Caki2 (cell line): Measurements from ENCODE around the gene CUZD1. TPM values are rescaled to one million over a fixed set of nuclear protein-coding genes. Genes with fewer than 3 reads are reported as not detected.

Experiments used
- DNase-seq: peaks from one replicate; pipeline ENCODE4 v3.0.0-alpha.2; 2015; ENCODE audit warnings: low read depth
- in situ Hi-C: cut with HindIII; loops from 2 replicates; pipeline ENCODE4 v1.10.0; 2016; ENCODE audit warnings: low sequenced_read_pairs, low pct_unique_long_range_greater_than_20kb, mixed read lengths
- total RNA-seq: library from RNA; depleted of rRNA; stranded (reverse); fragments of >200 nt; shearing (Covaris generic); gene quantifications from 2 replicates; pipeline ENCODE4 v1.2.3, GENCODE V29; 2014; ENCODE audit warnings: low replicate concordance; rRNA removed

The CUZD1 gene
- total RNA-seq, 1 experiment from 2014 or later = 2.5 TPM

DNA sequence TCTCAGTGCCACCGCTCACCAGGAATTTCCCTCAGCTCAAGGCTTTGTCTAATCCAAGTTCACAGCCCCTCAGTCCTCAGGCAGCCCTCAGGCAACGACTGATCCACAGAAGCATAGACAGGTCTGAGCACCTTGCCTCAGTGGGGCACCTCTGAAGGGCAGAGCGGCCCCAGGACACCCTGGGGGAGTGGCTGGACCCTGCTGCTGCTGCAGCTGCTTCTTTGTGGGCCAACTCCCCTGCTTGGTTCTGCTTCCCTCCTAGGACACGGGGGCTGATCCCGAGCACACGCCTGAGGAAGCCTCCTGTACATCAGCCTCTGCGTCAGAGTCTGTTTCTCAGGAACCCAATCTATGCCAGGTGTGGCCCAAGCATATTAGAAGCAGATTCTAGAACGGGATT lies 16.2 kb downstream of the CUZD1 start:
- in situ Hi-C loops = no loop called here
- no peak for DNase-seq

DNA sequence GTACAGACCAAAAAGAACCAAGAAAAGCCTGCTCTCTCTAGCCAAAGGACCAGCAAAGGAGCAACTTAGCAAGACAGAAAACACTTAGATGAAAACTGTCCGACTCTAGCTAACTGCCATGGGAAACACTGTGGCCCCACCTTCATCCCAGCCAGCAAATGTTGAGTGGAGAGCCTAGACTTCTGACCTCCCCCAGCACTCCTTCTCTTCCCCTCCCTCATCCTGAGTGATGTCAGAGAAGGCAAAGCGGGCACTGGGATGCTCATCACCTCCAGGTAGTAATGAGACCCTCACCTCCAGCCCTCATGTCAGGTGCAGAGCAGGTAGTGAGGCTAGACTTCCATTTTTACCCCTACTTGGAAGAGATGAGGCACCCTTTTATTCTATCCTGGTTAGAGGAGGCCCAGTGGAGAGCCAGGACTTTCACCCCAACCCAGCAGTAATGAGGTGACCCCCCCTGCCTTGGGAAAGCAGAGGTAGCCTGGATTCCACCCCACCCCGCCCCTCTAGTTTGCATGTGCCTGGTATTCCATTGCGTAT lies 16.9 kb downstream of the CUZD1 start:
- no peak for DNase-seq
- in situ Hi-C loops = no loop called here

DNA sequence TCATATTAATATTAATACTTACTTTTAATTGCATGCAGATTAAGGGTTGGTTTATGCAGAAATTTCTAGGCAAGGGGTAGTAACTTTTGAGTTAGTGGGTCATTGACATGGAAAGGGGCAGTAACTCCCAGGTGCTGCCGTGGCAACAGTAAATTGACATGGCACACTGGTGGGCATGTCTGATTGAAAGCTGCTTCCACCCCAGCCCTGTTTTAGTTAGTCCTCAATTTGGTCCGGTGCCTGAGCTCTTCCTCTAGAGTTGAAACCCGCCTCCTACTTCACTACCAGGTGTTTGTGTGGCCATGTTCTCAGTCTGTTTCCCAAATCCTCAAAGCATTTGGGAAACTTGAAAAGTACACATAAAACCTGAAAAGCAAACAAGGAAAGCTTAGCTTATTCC lies 18.4 kb downstream of the CUZD1 start:
- in situ Hi-C loops = no loop called here
- no peak for DNase-seq

DNA sequence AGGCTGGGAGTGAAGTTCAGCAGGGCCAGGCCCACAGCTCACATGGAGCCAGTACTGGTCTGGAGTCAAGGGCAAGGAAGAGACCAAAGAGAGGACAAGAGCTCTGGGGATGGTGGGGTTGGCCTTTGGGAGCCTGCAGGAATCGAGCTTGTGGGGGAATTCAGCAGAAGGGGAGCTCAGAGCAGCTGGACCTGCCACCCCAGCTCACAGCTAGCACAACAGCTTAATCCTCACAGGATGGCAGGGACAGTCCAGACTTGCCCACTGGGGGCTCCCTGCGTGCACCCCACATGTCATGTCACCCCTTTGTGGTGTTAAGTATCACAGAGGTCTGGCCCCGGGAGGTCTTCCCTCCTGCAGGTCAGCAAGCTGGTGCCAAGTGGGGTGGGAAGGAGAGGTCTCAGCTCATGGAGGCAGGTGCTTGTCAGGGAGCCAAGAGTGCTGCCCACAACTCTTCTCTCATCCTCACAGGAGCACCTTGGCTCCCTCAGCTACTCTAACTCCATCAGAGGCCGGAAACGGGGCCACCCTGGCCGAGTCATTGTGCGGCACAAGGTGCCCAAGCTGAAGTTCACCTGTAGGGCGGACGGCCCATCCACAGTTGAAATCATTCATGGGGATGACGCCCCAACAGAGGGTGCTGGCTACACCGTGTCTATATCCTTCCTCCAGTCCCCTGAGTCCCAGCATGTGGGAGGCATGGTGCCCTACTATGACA lies 22.5 kb downstream of the CUZD1 start:
- in situ Hi-C loops = no loop called here
- no peak for DNase-seq

DNA sequence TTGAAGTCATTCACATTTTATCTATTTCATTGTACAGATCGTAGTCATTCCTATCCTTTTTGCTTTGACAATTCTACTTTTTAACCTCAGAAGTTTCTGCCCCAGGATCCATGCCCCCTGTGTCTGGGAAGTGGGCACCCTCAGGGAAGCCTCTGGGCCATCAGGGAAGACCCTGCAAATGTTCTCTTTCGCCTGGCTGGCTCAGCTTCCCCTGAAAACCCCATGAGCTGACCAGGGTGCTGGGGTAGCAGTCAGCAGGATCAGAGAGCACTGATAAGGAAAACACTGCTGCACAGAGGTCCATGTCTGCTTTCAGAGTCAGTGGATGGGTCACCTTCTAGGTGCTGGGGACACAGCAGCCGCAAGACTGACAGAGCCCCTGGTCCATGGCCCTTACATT lies 23.8 kb downstream of the CUZD1 start:
- no peak for DNase-seq
- in situ Hi-C loops = no loop called here

DNA sequence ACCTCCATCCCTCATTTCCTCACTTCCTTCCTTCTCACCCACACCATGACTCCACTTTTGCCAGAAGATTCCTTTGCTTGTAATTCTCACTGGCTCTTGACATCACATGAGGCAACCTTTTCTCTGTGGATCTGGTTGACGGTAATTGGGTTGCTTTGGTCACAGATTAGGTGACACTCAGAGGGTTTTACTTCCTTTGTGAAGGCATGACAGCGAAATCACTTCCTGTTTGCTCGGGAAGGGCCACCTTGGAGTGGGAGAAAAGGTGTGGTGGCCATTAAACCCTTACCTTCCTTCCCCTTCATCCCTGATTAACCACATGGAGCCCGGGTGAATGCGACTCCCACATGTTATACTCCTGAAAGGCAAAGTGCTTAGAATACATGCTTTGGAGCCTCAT lies 30.2 kb downstream of the CUZD1 start:
- DNase-seq = no peak
- in situ Hi-C loops = no loop called here

DNA sequence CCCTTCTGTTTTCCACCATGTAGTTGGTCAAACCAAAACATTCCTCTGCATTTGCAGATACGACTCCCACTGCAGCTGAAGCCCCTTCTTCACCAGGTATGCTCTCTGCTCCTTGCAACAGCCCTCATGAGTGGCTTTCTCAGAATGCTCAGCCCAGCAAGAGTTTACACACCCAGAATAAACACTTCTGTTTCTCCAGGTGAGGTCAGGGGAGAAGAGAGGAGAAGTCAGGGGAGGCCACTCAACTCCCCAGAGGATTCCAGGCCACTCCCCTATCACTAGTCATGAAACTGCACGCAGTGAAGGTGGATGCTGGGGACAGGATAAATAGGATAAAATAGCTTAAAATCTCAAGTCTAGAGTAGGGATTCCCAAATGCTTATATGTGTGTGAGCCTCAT lies 31.2 kb downstream of the CUZD1 start:
- in situ Hi-C loops = no loop called here

DNA sequence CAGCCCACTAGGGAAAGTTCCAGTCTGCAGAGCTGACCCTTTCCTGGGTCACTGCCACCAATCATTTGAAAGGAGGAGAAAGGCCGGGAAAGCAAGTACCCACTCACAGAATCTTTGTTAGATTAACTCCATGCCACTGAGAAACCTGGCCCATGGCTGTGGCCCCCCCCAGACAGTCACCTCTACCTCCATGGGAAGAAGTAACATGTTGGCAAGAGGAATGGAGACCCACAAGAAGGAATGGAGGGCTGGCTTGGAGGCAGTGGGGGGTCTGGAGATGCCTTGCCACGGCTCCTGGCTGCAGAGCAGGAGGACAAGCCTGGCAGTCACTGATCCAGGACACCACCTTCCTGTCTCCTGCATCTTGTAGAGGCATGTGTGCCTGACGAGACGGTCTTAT lies 32.9 kb downstream of the CUZD1 start:
- in situ Hi-C loops = no loop called here
- DNase-seq = no peak

More for the DNA sequence above, 31.2 kb downstream of the CUZD1 start:
- DNase-seq = no peak

DNA sequence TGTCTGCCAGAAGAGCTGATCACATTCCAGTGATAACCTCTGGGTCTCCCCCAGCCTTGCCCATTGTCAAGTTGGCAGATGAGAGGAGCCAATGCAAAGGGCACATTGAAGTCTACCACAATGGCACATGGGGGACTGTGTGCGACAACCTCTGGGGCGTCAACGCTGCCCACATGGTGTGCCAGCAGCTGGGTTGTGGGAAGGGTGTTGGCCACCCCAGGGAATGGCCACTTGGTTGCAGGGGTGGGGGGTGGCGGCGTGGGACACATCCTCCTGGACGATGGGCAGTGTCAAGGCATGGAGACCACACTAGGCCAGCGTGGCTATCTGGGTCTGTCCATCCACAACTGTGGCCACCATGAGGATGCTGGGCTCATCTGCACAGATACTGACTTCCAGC lies 43.4 kb downstream of the CUZD1 start:
- no peak for DNase-seq
- in situ Hi-C loops = no loop called here

DNA sequence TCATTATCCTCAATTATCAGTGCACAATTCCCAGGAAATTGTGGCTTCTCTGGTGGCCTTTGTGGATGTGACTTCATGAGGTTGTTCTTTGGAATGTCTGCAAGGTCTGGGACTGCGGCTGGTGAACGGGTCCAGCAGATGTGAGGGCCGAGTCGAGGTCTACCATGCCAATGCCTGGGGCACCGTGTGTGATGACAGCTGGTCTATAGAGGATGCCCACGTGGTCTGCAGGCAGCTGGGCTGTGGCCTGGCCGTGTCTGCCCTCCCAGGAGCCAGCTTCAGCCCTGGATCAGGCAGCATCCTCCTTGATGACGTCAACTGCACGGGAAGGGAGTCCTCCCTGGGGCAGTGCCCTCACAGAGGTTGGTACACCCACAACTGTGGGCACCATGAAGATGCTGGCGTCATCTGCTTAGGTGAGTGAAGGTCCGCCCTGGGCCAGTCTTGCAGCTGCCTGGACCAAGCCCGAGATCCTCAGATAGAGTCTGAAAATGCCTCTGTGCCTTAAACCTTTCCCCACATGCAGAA lies 46.9 kb downstream of the CUZD1 start:
- no peak for DNase-seq
- in situ Hi-C loops = no loop called here

DNA sequence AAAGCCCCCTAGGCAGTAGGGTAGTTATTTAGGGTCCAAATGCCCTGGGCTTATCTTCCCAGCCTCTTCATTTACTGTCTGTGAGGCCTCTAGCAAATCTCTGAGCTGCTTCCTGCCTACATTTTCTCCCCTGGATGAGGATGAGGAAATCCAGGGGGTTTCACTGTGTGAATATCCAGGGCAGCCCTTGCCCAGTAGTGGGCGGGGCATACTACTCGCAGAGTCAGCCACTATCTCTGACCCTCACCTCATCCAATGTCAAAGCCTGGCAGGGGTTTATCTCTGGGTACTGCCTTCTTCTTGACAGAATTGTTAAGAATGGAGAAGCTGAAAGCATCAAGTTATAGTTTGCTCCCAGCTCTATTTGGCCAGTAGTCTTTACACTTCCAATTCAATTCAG lies 48.9 kb downstream of the CUZD1 start:
- no peak for DNase-seq
- in situ Hi-C loops = no loop called here

DNA sequence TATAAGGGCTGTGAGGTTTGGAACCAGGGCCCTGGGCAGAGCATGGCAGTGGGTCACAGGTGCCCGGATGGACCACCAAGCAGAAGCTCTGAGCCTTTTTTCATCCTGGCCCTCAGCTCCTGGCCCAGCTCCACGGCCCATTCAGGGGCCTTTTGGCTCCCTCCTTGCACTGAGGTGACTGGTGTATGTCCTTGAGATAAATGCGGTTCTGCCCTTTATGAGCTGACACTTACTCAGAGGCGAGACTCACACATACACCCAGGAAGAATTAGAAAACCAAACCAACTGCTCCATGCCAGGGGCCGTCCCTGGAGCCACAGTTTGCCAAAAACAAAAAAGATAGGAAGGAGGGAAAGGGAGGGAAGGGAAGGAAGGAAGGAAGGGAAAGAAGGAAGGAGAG lies 49.7 kb downstream of the CUZD1 start:
- DNase-seq = no peak
- in situ Hi-C loops = no loop called here

DNA sequence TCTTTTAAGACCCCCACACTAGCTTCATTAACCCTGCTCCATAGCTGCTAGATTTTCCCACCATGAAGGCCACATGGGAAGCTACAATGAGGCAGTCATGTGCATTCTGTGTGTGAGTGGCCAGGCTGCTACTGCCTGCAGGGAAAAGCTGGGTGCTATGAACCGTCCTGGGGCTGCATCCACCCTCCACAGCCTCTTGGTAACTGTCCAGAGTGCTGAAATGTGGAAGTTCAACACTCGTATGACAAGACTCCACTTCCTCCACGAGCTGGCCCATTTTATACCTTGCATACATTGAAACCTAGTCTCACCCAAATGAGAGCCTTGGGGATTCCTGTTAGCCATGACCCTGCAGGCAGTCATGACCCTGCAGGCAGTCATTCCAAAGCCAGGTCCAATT lies 59.4 kb downstream of the CUZD1 start:
- in situ Hi-C loops = no loop called here
- DNase-seq = peak; percentile 21

DNA sequence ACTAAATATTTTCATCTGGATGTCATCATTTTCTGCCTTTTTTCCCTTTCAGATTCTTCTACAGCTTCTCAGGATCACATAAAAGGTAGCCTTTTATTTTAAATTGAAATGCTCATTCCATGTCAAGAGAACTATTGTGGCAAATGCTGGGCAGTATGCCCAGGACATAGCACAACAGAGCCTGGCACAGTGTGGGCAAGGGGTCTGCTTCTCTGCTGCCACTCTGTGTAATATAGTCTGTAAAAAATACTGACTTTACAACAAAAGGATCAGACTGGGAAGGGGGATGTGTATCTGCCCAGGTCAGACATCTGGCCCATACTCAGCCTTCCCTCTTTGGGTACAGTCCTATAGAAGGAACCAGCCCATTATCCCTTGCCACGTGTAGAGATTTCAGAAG lies 62.7 kb downstream of the CUZD1 start:
- DNase-seq = no peak
- in situ Hi-C loops = no loop called here

Other genes starting within 250 kb of the CUZD1 start
- not detected in 2 replicates for gene C10orf120, start 146.0 kb downstream of the CUZD1 start, total RNA-seq
- gene FAM24B, start 33.7 kb upstream of the CUZD1 start, total RNA-seq = 0.64 and 2.5 TPM in 2 replicates
- not detected in 2 replicates for gene FAM24A, start 64.8 kb upstream of the CUZD1 start, total RNA-seq
- gene C10orf88, start 108.4 kb upstream of the CUZD1 start, total RNA-seq = 1.3 and 2.4 TPM in 2 replicates
- gene PSTK, start 134.5 kb upstream of the CUZD1 start, total RNA-seq = 3.4 and 3.9 TPM in 2 replicates
- gene IKZF5, start 162.9 kb upstream of the CUZD1 start, total RNA-seq = 0.57 and 3.8 TPM in 2 replicates
- gene ACADSB, start 163.1 kb upstream of the CUZD1 start, total RNA-seq = 4.3 and 4.7 TPM in 2 replicates